Progenitor cell of endocrine pancreas (in vitro differentiated cells): ENCODE data around the gene LENEP. TPM values are rescaled to one million over a fixed set of nuclear protein-coding genes. Genes with fewer than 3 reads are reported as not detected.

Source experiments
- DNase-seq: peaks from one replicate; pipeline ENCODE4 v3.0.0; 2021; ENCODE audit warnings: low spot score; ENCODE audit not compliant: unreplicated experiment
- H3K27ac Mint-ChIP-seq: 2 replicates; pipeline ENCODE4 v1.8.0; 2021; ENCODE audit warnings: mild to moderate bottlenecking, moderate library complexity, mixed read lengths
- H3K27me3 Mint-ChIP-seq: 2 replicates; pipeline ENCODE4 v1.8.0; 2021; ENCODE audit warnings: mixed read lengths
- H3K36me3 Mint-ChIP-seq: 2 replicates; pipeline ENCODE4 v1.8.0; 2022; ENCODE audit warnings: mixed read lengths; ENCODE audit not compliant: insufficient read depth
- H3K4me1 Mint-ChIP-seq: 2 replicates; pipeline ENCODE4 v1.8.0; 2021; ENCODE audit warnings: low read depth, mixed read lengths
- H3K4me3 Mint-ChIP-seq: 2 replicates; pipeline ENCODE4 v1.8.0; 2021; ENCODE audit warnings: low read depth, mild to moderate bottlenecking, moderate library complexity, mixed read lengths
- H3K9me3 Mint-ChIP-seq: 2 replicates; pipeline ENCODE4 v1.8.0; 2021; ENCODE audit warnings: low read depth, mixed read lengths
- CTCF ChIP-seq: fragments of 200-600 bp; sonication (generic); IDR thresholded peaks from one replicate; pipeline ENCODE4 v1.5.0; 2021; ENCODE audit warnings: antibody characterized with exemption, mild to moderate bottlenecking; ENCODE audit not compliant: unreplicated experiment
- total RNA-seq: library from RNA; stranded (reverse); gene quantifications from 2 replicates; pipeline ENCODE4 v1.2.1, GENCODE V29; 2021

Gene LENEP
- total RNA-seq, 1 donor from 2014 or later = 0.84 TPM

GRCh38 chr1:154962156-154962749 lies 31.1 kb upstream of the LENEP start:
- H3K27me3 Mint-ChIP-seq = no peaks in the 10 kb centered on the region
- H3K36me3 Mint-ChIP-seq = peaks cover 6% of the 10 kb centered on the region
- peaks cover 16% of the 10 kb centered on the region for H3K4me1 Mint-ChIP-seq
- peak overlapping the region; percentile 90 for H3K4me3 Mint-ChIP-seq
- no peak for DNase-seq
- no peaks in the 10 kb centered on the region for H3K9me3 Mint-ChIP-seq
- no peak for TF ChIP-seq CTCF
- peak overlapping the region; percentile 97 for H3K27ac Mint-ChIP-seq

GRCh38 chr1:154962795-154963330 lies 30.5 kb upstream of the LENEP start:
- Mint-ChIP-seq H3K27me3 (no peaks in the 10 kb centered on the region), H3K9me3 (no peaks in the 10 kb centered on the region), H3K4me3 (peak overlapping the region; percentile 90), H3K4me1 (peaks cover 14% of the 10 kb centered on the region), H3K27ac (peak overlapping the region; percentile 97), H3K36me3 (peaks cover 6% of the 10 kb centered on the region)
- DNase-seq = no peak
- no peak for TF ChIP-seq CTCF

GRCh38 chr1:154963643-154964042 lies 29.7 kb upstream of the LENEP start:
- no peak for DNase-seq
- no peaks in the 10 kb centered on the region for H3K27me3 Mint-ChIP-seq
- no peaks in the 10 kb centered on the region for H3K9me3 Mint-ChIP-seq
- TF ChIP-seq CTCF = no peak
- H3K4me3 Mint-ChIP-seq = no peak overlapping the region
- peak overlapping the region; percentile 91 for H3K27ac Mint-ChIP-seq
- H3K4me1 Mint-ChIP-seq = peaks cover 14% of the 10 kb centered on the region
- peaks cover 8% of the 10 kb centered on the region for H3K36me3 Mint-ChIP-seq

- no peak for TF ChIP-seq CTCF
- Mint-ChIP-seq H3K4me1 (peaks cover 15% of the 10 kb centered on the region), H3K4me3 (no peak overlapping the region), H3K27ac (no peak overlapping the region), H3K27me3 (no peaks in the 10 kb centered on the region), H3K36me3 (peaks cover 8% of the 10 kb centered on the region), H3K9me3 (no peaks in the 10 kb centered on the region)
- no peak for DNase-seq
These were observed 29.0 kb upstream of the LENEP start for GRCh38 chr1:154964359-154964758.

GRCh38 chr1:154966111-154966510 lies 27.3 kb upstream of the LENEP start:
- no peak for TF ChIP-seq CTCF
- Mint-ChIP-seq H3K27me3 (no peaks in the 10 kb centered on the region), H3K9me3 (no peaks in the 10 kb centered on the region), H3K4me3 (no peak overlapping the region), H3K27ac (no peak overlapping the region), H3K4me1 (peaks cover 15% of the 10 kb centered on the region), H3K36me3 (peaks cover 8% of the 10 kb centered on the region)
- DNase-seq = no peak
